ENCODE measurements around the gene CTIF. TPM values are rescaled to one million over a fixed set of nuclear protein-coding genes. Genes with fewer than 3 reads are reported as not detected.

Gene CTIF
- polyA plus RNA-seq, 1 of the 3 experiments (the other 2 are of a cell fraction) = 47.2 TPM

DNA sequence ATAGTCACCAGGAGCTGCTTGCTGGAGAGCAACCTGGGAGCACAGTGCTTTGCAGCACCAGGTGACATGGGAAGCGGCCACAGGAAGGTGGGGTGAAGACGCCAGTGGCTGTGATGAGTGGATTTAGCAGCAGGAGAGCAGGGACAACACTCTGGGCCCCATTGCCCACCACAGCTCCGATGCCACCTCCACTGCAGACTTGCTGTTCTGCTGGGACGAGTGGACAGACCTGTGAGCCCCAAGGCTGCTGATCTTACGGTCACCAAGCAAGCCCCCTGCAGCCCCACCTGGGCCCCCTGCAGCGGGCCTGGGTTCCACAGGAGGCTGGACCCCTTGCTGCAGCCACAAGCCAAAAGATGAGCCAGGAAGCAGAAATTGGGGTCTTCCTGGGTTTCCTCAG is 73.7 kb downstream of the CTIF start (continued):
- TF ChIP-seq SIN3A (IDR thresholded peaks at IDR 0.05; ENCODE audit: borderline replicate concordance, low read depth, low read length) = no peak
- TF ChIP-seq POLR2AphosphoS5 (IDR thresholded peaks at IDR 0.05; ENCODE audit: low read depth, low read length) = no peak
- no peak for TF ChIP-seq JUND (IDR thresholded peaks at IDR 0.05)
- no peak for TF ChIP-seq EZH2phosphoT487 (IDR thresholded peaks at IDR 0.05; ENCODE audit: borderline replicate concordance, low read depth)
- TF ChIP-seq TAF1 (IDR thresholded peaks at IDR 0.05; ENCODE audit: borderline replicate concordance, low read depth, low read length) = no peak
- TF ChIP-seq TEAD4 (IDR thresholded peaks at IDR 0.05; ENCODE audit: borderline replicate concordance, insufficient read depth) = no peak
- TF ChIP-seq NRF1 (IDR thresholded peaks at IDR 0.05; ENCODE audit: low read depth, low read length) = no peak
- no peak for TF ChIP-seq MXI1 (IDR thresholded peaks at IDR 0.05; ENCODE audit: low read depth, low read length)
- no peak for TF ChIP-seq CHD2 (IDR thresholded peaks at IDR 0.05; ENCODE audit: low read length, partially characterized antibody)
- TF ChIP-seq, protein P1, sequence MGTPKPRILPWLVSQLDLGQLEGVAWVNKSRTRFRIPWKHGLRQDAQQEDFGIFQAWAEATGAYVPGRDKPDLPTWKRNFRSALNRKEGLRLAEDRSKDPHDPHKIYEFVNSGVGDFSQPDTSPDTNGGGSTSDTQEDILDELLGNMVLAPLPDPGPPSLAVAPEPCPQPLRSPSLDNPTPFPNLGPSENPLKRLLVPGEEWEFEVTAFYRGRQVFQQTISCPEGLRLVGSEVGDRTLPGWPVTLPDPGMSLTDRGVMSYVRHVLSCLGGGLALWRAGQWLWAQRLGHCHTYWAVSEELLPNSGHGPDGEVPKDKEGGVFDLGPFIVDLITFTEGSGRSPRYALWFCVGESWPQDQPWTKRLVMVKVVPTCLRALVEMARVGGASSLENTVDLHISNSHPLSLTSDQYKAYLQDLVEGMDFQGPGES (IDR thresholded peaks at IDR 0.05; ENCODE audit: low read depth, low read length) = no peak

DNA sequence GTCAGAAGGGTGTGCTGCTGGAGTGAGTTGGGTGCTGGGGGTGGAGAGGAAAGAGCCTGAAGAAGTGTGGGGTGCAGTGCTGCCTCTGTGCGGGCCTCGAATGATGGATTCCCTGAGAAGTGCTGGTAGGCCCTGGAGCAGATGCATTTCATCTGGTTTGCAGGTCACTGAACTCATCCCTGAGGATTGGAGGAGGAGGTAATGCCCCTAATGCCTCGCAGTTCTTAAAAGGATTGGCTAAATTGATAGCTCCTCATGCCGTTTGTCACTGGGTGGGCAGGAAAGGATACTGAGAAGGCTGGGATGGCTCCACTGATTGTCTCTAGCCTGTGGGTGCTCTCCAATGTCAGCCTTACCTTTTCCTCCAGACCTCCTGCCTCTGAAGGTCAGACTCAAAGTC is 74.1 kb downstream of the CTIF start:
- H3K9ac ChIP-seq = no peak overlapping the region
- H3K9me3 ChIP-seq = no peaks in the 10 kb centered on the region
- no peak overlapping the region for H3K4me3 ChIP-seq (ENCODE audit: low read depth in 2 of 2, low read length in 1 of 2)
- H3K4me2 ChIP-seq = no peak overlapping the region
- H2AFZ ChIP-seq (ENCODE audit: low read depth) = no peak overlapping the region
- peak; percentile 60 for DNase-seq
- ChIA-PET POLR2A (no interaction called here), CTCF (interaction anchor here (1.2 to 1.8 kb wide), 3 partner anchors 19 to 138 kb away, joined by 3 to 7 read pairs (median 5); no protein-coding TSS in a partner anchor)
- H3K79me2 ChIP-seq (ENCODE audit: insufficient read depth) = peaks cover 91% of the 10 kb centered on the region
- no peaks in the 10 kb centered on the region for H3K27me3 ChIP-seq (ENCODE audit: insufficient read depth)
- H3F3A ChIP-seq (replicated peaks; ENCODE audit: insufficient read depth) = no peaks in the 10 kb centered on the region
- peaks cover 64% of the 10 kb centered on the region for H4K20me1 ChIP-seq (ENCODE audit: insufficient read depth)
- TF ChIP-seq, protein P1 (IDR thresholded peaks at IDR 0.05; ENCODE audit: low read depth, low read length) = no peak
- TF ChIP-seq TEAD4 (IDR thresholded peaks at IDR 0.05; ENCODE audit: borderline replicate concordance, insufficient read depth) (no peak), YY1 (IDR thresholded peaks at IDR 0.05; ENCODE audit: low read depth) (no peak), POLR2AphosphoS5 (IDR thresholded peaks at IDR 0.05; ENCODE audit: low read depth, low read length) (no peak), RFX5 (IDR thresholded peaks at IDR 0.05; ENCODE audit: low read length) (no peak), ELF1 (IDR thresholded peaks at IDR 0.05) (no peak)
- no peaks in the 10 kb centered on the region for H3K9me2 ChIP-seq
- WGBS (ENCODE audit: low lambda C conversion rate) = 30% methylated on average over 2 of the region's 4 CpGs
- H3K27ac ChIP-seq (ENCODE audit: low read depth in 2 of 2, low read length in 1 of 2) = peak overlapping the region in 1 of 2 experiments; percentile 75; a peak in 2 of 4 replicates
- no peaks in the 10 kb centered on the region for H3K36me3 ChIP-seq (replicated peaks in 1 of 2; ENCODE audit: control insufficient read depth in 1 of 2, insufficient read depth in 2 of 2, low read length in 1 of 2)
- peaks cover 10 to 33% of the 10 kb centered on the region in 2 experiments; a peak in 2 of 4 replicates for H3K4me1 ChIP-seq (ENCODE audit: control insufficient read depth in 1 of 2, insufficient read depth in 2 of 2, low read depth in 1 of 2, low read length in 1 of 2)

All from SK-N-SH (cell line).